ENCODE measurements around the gene MYLK3. TPM values are rescaled to one million over a fixed set of nuclear protein-coding genes. Genes with fewer than 3 reads are reported as not detected.
A peak's percentile ranks its signal among the peaks of the same experiment; 100 is the strongest.

MYLK3 gene
- total RNA-seq, 2 donors from 2014 or later: 1.5 to 54.2 TPM

- Histone ChIP-seq H3K27ac (peak overlapping the region; percentile 7 to 42), H3K4me1 (replicated peaks) (no peaks in the 10 kb centered on the region), H3K9me3 (no peaks in the 10 kb centered on the region), H3K4me3 (no peak overlapping the region), H3K36me3 (no peaks in the 10 kb centered on the region), H3K27me3 (replicated peaks; ENCODE audit: insufficient read depth) (no peaks in the 10 kb centered on the region)
- no peak for DNase-seq (ENCODE audit: low spot score)
- 41% methylated on average over 12 of the region's 12 CpGs for WGBS
- TF ChIP-seq CTCF (IDR thresholded peaks at IDR 0.05): no peak
- no peak for TF ChIP-seq POLR2A (IDR thresholded peaks at IDR 0.05)
- TF ChIP-seq POLR2AphosphoS5 (IDR thresholded peaks at IDR 0.05): no peak
- intact Hi-C loops (cut with DNase I): no loop called here
Observed at GRCh38 chr16:46763147-46763546, 15.0 kb upstream of the MYLK3 start.

- TF ChIP-seq POLR2AphosphoS5 (IDR thresholded peaks at IDR 0.05) (peak; percentile 82), CTCF (IDR thresholded peaks at IDR 0.05) (no peak)
- Histone ChIP-seq H3K9me3 (no peaks in the 10 kb centered on the region), H3K27me3 (replicated peaks; ENCODE audit: insufficient read depth) (no peaks in the 10 kb centered on the region), H3K4me1 (replicated peaks) (no peaks in the 10 kb centered on the region), H3K27ac (peak overlapping the region; percentile 7 to 52), H3K36me3 (no peaks in the 10 kb centered on the region), H3K4me3 (no peak overlapping the region)
- 50% methylated on average over 3 of the region's 3 CpGs for WGBS
- DNase-seq (ENCODE audit: low spot score): peak; percentile 46
- intact Hi-C loops (cut with DNase I): no loop called here
Observed at GRCh38 chr16:46762583-46762982, 14.4 kb upstream of the MYLK3 start.

- TF ChIP-seq POLR2A (IDR thresholded peaks at IDR 0.05) (no peak), CTCF (IDR thresholded peaks at IDR 0.05) (no peak), POLR2AphosphoS5 (IDR thresholded peaks at IDR 0.05) (no peak)
Observed at GRCh38 chr16:46759309-46759708, 11.2 kb upstream of the MYLK3 start.

GRCh38 chr16:46757339-46758050 is 9.4 kb upstream of the MYLK3 start:
- WGBS: 24% methylated on average over 21 of the region's 21 CpGs
- peak; percentile 28 for DNase-seq (ENCODE audit: low spot score)
- no peaks in the 10 kb centered on the region for H3K36me3 ChIP-seq
- no peak overlapping the region for H3K4me3 ChIP-seq
- H3K4me1 ChIP-seq (replicated peaks): no peaks in the 10 kb centered on the region
- H3K9me3 ChIP-seq: no peaks in the 10 kb centered on the region
- H3K27ac ChIP-seq: no peak overlapping the region
- no peaks in the 10 kb centered on the region for H3K27me3 ChIP-seq (replicated peaks; ENCODE audit: insufficient read depth)
- intact Hi-C loops (cut with DNase I): no loop called here
- TF ChIP-seq POLR2A (IDR thresholded peaks at IDR 0.05) (no peak), POLR2AphosphoS5 (IDR thresholded peaks at IDR 0.05) (no peak), CTCF (IDR thresholded peaks at IDR 0.05) (no peak)

More at GRCh38 chr16:46759309-46759708, 11.2 kb upstream of the MYLK3 start:
- no peaks in the 10 kb centered on the region for H3K9me3 ChIP-seq
- no peaks in the 10 kb centered on the region for H3K4me1 ChIP-seq (replicated peaks)
- H3K4me3 ChIP-seq: no peak overlapping the region
- 98% methylated on average over 5 of the region's 5 CpGs for WGBS
- H3K27ac ChIP-seq: no peak overlapping the region
- no peaks in the 10 kb centered on the region for H3K27me3 ChIP-seq (replicated peaks; ENCODE audit: insufficient read depth)
- DNase-seq (ENCODE audit: low spot score): no peak
- H3K36me3 ChIP-seq: no peaks in the 10 kb centered on the region
- intact Hi-C loops (cut with DNase I): no loop called here

- intact Hi-C loops (cut with DNase I): no loop called here
- H3K27me3 ChIP-seq (replicated peaks; ENCODE audit: insufficient read depth): no peaks in the 10 kb centered on the region
- no peaks in the 10 kb centered on the region for H3K9me3 ChIP-seq
- no peak for DNase-seq (ENCODE audit: low spot score)
- H3K36me3 ChIP-seq: no peaks in the 10 kb centered on the region
- no peak overlapping the region for H3K4me3 ChIP-seq
- WGBS: 87% methylated on average over 11 of the region's 11 CpGs
- TF ChIP-seq POLR2AphosphoS5 (IDR thresholded peaks at IDR 0.05) (no peak), POLR2A (IDR thresholded peaks at IDR 0.05) (no peak), CTCF (IDR thresholded peaks at IDR 0.05) (no peak)
- H3K27ac ChIP-seq: no peak overlapping the region
- H3K4me1 ChIP-seq (replicated peaks): no peaks in the 10 kb centered on the region
Observed at GRCh38 chr16:46756772-46757171, 8.6 kb upstream of the MYLK3 start.

Measured in prostate gland (tissue), 2 donors.